GM08714 (cell line): Measurements from ENCODE around the gene SORCS2.

Experiments used
- H3K4me3 ChIP-seq: fragments of 200-500 bp; sonication (Bioruptor generic); 2 replicates; pipeline ENCODE4 v1.5.1; 2014; ENCODE audit warnings: mild to moderate bottlenecking, low read length, inconsistent platforms
- ZNF274 ChIP-seq: IDR thresholded peaks from 2 replicates; pipeline ENCODE4 v1.6.1; 2012; ENCODE audit warnings: mild to moderate bottlenecking, low read depth, low read length

Gene SORCS2

GRCh38 chr4:7784131-7784870 is 592.0 kb downstream of the SORCS2 start:
- H3K4me3 ChIP-seq = no peak overlapping the region
- no peak for TF ChIP-seq ZNF274

GRCh38 chr4:7785017-7785416 is 592.7 kb downstream of the SORCS2 start:
- no peak overlapping the region for H3K4me3 ChIP-seq
- TF ChIP-seq ZNF274 = no peak

- no peak overlapping the region for H3K4me3 ChIP-seq
- TF ChIP-seq ZNF274 = no peak
These were observed 593.7 kb downstream of the SORCS2 start for GRCh38 chr4:7786040-7786439.

- H3K4me3 ChIP-seq = no peak overlapping the region
- no peak for TF ChIP-seq ZNF274
These were observed 594.2 kb downstream of the SORCS2 start for GRCh38 chr4:7786517-7786916.

- no peak overlapping the region for H3K4me3 ChIP-seq
- TF ChIP-seq ZNF274 = no peak
These were observed 594.7 kb downstream of the SORCS2 start for GRCh38 chr4:7787067-7787466.

- TF ChIP-seq ZNF274 = no peak
These were observed 595.4 kb downstream of the SORCS2 start for GRCh38 chr4:7787681-7788141.

GRCh38 chr4:7788193-7788592 is 595.9 kb downstream of the SORCS2 start:
- H3K4me3 ChIP-seq = no peak overlapping the region
- no peak for TF ChIP-seq ZNF274

More at GRCh38 chr4:7787681-7788141, 595.4 kb downstream of the SORCS2 start:
- H3K4me3 ChIP-seq = no peak overlapping the region

- no peak for TF ChIP-seq ZNF274
- no peak overlapping the region for H3K4me3 ChIP-seq
These were observed 596.5 kb downstream of the SORCS2 start for GRCh38 chr4:7788694-7789425.

GRCh38 chr4:7790023-7790422 is 597.7 kb downstream of the SORCS2 start:
- H3K4me3 ChIP-seq = no peak overlapping the region
- no peak for TF ChIP-seq ZNF274

- TF ChIP-seq ZNF274 = no peak
- H3K4me3 ChIP-seq = no peak overlapping the region
These were observed 598.7 kb downstream of the SORCS2 start for GRCh38 chr4:7790999-7791398.
